SK-N-MC (cell line): Measurements from ENCODE around the gene EPHB3.
"Not testable (repeated sequence)": the region's sequence is repeated elsewhere in the genome, so short reads cannot be mapped to it uniquely, and the experiment has no call there.

ENCODE experiments used
- DNase-seq: peaks from one replicate; pipeline ENCODE4 v3.0.0-alpha.2; 2011; ENCODE audit warnings: low read depth, low spot score
- H3K27ac ChIP-seq: fragments of 200-600 bp; sonication (generic); 2 replicates; pipeline ENCODE4 v1.5.1; 2016; ENCODE audit warnings: mixed run types
- H3K36me3 ChIP-seq: fragments of 200-600 bp; sonication (generic); 2 replicates; pipeline ENCODE4 v1.6.1; 2017; ENCODE audit warnings: antibody characterized with exemption, low read length, mixed read lengths; ENCODE audit not compliant: insufficient read depth
- H3K4me3 ChIP-seq: fragments of 200-600 bp; sonication (generic); 2 replicates; pipeline ENCODE4 v1.5.1; 2016
- H3K9ac ChIP-seq: fragments of 200-600 bp; sonication (generic); 2 replicates; pipeline ENCODE4 v1.8.0; 2017; ENCODE audit warnings: mixed run types, mixed read lengths; ENCODE audit not compliant: insufficient read length
- H3K9me3 ChIP-seq: fragments of 200-600 bp; sonication (generic); 2 replicates; pipeline ENCODE4 v1.6.1; 2017; ENCODE audit warnings: low read depth, mild to moderate bottlenecking, antibody characterized with exemption, low read length, moderate library complexity, mixed read lengths
- EZH2 ChIP-seq: fragments of 200-600 bp; sonication (generic); IDR thresholded peaks from one replicate; pipeline ENCODE4 v1.6.1; 2017; ENCODE audit warnings: antibody characterized with exemption
- FOXP2 ChIP-seq: optimal IDR thresholded peaks from 2 replicates; pipeline ENCODE3; 2011; ENCODE audit warnings: mild to moderate bottlenecking, moderate library complexity; ENCODE audit not compliant: insufficient read depth; ENCODE audit errors: extremely low read length, control extremely low read depth
- POLR2AphosphoS5 ChIP-seq: IDR thresholded peaks from 2 replicates; pipeline ENCODE4 v1.6.1; 2012; ENCODE audit warnings: mild to moderate bottlenecking, low read depth, low read length, borderline replicate concordance

Gene EPHB3

GRCh38 chr3:184618811-184619210, 57.2 kb downstream of the EPHB3 start:
- H3K9ac ChIP-seq = no peak overlapping the region
- H3K27ac ChIP-seq = no peak overlapping the region
- no peak overlapping the region for H3K4me3 ChIP-seq
- H3K9me3 ChIP-seq = no peaks in the 10 kb centered on the region
- TF ChIP-seq POLR2AphosphoS5 (no peak), FOXP2 (no peak), EZH2 (no peak)
- DNase-seq = no peak
- no peaks in the 10 kb centered on the region for H3K36me3 ChIP-seq

GRCh38 chr3:184619369-184619768, 57.8 kb downstream of the EPHB3 start:
- Histone ChIP-seq H3K4me3 (no peak overlapping the region), H3K9ac (no peak overlapping the region), H3K9me3 (no peaks in the 10 kb centered on the region), H3K36me3 (no peaks in the 10 kb centered on the region), H3K27ac (no peak overlapping the region)
- no peak for TF ChIP-seq EZH2
- no peak for TF ChIP-seq POLR2AphosphoS5
- TF ChIP-seq FOXP2 = no peak
- DNase-seq = no peak

GRCh38 chr3:184619787-184620430, 58.3 kb downstream of the EPHB3 start:
- DNase-seq = no peak
- H3K27ac ChIP-seq = no peak overlapping the region

GRCh38 chr3:184620475-184621119, 59.0 kb downstream of the EPHB3 start:
- no peak for TF ChIP-seq POLR2AphosphoS5
- H3K9me3 ChIP-seq = no peaks in the 10 kb centered on the region
- peak overlapping the region; percentile 51; the same call in 1 of the 2 replicates for H3K27ac ChIP-seq
- no peak overlapping the region for H3K4me3 ChIP-seq
- DNase-seq = no peak
- peak overlapping the region; percentile 14 for H3K9ac ChIP-seq
- no peaks in the 10 kb centered on the region for H3K36me3 ChIP-seq

More at GRCh38 chr3:184619787-184620430, 58.3 kb downstream of the EPHB3 start:
- Histone ChIP-seq H3K4me3 (no peak overlapping the region), H3K9me3 (no peaks in the 10 kb centered on the region), H3K36me3 (no peaks in the 10 kb centered on the region), H3K9ac (no peak overlapping the region)
- TF ChIP-seq POLR2AphosphoS5 (no peak), EZH2 (no peak), FOXP2 (no peak)

- DNase-seq, H3K4me3 ChIP-seq, H3K36me3 ChIP-seq, H3K9me3 ChIP-seq, H3K9ac ChIP-seq: not testable (repeated sequence)
- peak overlapping the region; percentile 59; the same call in 1 of the 2 replicates for H3K27ac ChIP-seq
Measured at GRCh38 chr3:184622156-184622555, 60.6 kb downstream of the EPHB3 start.

GRCh38 chr3:184626923-184627322, 65.3 kb downstream of the EPHB3 start:
- Histone ChIP-seq H3K9ac (no peak overlapping the region), H3K36me3 (no peaks in the 10 kb centered on the region), H3K4me3 (no peak overlapping the region), H3K9me3 (no peaks in the 10 kb centered on the region), H3K27ac (no peak overlapping the region)
- TF ChIP-seq POLR2AphosphoS5 (no peak), EZH2 (no peak), FOXP2 (no peak)
- no peak for DNase-seq

- Histone ChIP-seq H3K27ac (peak overlapping the region; percentile 38), H3K9me3 (no peaks in the 10 kb centered on the region), H3K9ac (no peak overlapping the region), H3K36me3 (no peaks in the 10 kb centered on the region), H3K4me3 (no peak overlapping the region)
- TF ChIP-seq POLR2AphosphoS5 (no peak), EZH2 (no peak), FOXP2 (no peak)
- DNase-seq = no peak
Measured at GRCh38 chr3:184629555-184630160, 68.1 kb downstream of the EPHB3 start.

GRCh38 chr3:184630861-184631471, 69.4 kb downstream of the EPHB3 start:
- Histone ChIP-seq H3K9ac (no peak overlapping the region), H3K27ac (peak overlapping the region; percentile 21), H3K4me3 (no peak overlapping the region), H3K36me3 (no peaks in the 10 kb centered on the region), H3K9me3 (no peaks in the 10 kb centered on the region)
- no peak for TF ChIP-seq POLR2AphosphoS5
- no peak for TF ChIP-seq FOXP2
- TF ChIP-seq EZH2 = no peak
- DNase-seq = no peak
